GM21528 (cell line): ENCODE measurements around the gene OR8H2.
"Not testable (repeated sequence)": the region's sequence is repeated elsewhere in the genome, so short reads cannot be mapped to it uniquely, and the experiment has no call there.

Experiments used
- ATAC-seq: cut with Tn5 transposase; IDR thresholded peaks from one replicate; pipeline ENCODE4 v1.9.1; 2021; ENCODE audit warnings: mild to moderate bottlenecking, moderate library complexity; ENCODE audit not compliant: unreplicated experiment, low FRiP score

OR8H2 gene, protein sequence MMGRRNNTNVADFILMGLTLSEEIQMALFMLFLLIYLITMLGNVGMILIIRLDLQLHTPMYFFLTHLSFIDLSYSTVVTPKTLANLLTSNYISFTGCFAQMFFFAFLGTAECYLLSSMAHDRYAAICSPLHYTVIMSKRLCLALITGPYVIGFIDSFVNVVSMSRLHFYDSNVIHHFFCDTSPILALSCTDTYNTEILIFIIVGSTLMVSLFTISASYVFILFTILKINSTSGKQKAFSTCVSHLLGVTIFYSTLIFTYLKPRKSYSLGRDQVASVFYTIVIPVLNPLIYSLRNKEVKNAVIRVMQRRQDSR

DNA sequence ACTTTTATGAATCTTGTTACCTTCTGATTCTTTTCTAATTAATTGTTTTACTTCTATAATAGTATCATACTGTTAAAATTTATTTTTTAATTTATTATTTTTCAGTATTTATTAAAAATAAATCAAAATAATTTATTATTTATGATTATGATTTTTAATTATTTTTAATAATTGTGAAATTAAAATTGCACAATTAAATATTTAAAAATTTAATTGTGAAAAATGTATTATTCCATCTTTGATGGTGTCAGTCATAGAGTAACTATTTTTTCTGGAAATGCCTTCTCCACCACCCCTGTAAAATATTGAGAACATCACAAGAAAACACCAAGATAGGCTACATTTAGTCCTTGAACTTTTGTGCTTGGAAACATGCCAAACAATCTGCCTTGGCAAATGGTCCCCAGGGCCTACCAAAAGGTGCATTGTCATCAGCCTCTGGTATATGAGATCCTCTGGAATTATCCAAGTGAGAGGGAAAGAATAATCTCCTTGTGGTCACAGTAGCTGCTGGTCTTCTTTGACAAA lies at the start of gene OR8H2:
Gene OR8H2 (plus strand): TSS at position 478 of the 528 bp plus-strand sequence. CDS start 1,356 bp downstream, outside the sequence.
- ATAC-seq: no peak

DNA sequence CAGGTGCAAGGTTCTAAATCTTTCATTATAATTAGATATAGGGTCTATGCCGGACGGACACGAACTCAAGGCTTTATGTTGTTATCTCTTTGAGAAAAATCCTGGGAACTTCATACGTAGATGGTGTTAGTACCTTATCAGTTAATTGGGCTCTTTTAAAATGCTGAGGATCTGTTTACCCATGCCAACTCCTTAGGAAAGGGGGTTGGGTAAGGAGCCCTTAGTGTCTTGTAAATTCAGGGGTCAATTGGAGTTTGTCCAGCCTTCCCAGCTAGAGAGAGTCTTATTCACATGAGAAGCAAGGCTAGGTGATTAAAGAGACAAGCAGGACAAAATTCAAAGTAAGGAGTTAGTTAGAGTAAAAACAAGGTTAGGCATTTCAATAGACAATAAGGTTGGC lies 47.1 kb upstream of the OR8H2 start:
- ATAC-seq: not testable (repeated sequence)

DNA sequence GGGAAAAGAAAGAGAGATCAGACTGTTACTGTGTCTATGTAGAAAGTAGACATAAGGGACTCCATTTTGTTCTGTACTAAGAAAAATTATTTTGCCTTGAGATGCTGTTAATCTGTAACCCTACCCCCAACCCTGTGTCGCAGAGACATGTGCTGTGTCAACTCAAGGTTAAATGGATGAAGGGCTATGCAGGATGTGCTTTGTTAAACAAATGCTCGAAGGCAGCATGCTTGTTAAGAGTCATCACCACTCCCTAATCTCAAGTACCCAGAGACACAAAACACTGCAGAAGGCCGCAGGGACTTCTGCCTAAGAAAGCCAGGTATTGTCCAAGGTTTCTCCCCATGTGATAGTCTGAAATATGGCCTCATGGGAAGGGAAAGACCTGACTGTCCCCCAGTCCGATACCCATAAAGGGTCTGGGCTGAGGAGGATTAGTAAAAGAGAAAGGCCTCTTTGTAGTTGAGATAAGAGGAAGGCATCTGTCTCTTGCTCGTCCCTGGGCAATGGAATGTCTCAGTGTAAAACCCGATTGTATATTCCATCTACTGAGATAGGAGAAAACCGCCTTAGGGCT lies 45.7 kb upstream of the OR8H2 start:
- ATAC-seq: not testable (repeated sequence)

DNA sequence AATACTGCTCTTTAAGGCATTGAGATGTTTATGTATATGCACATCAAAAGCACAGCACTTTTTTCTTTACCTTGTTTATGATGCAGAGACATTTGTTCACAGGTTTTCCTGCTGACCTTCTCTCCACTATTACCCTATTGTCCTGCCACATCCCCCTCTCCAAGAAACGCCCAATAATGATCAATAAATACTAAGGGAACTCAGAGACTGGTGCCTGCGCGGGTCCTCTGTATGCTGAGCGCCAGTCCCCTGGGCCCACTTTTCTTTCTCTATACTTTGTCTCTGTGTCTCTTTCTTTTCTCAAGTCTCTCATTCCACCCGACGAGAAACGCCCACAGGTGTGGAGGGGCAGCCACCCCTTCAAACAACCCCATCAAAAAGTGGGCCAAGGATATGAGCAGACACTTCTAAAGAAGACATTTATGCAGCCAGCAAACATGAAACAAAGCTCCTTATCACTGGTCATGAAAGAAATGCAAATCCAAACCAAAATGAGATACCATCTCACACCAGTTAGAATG lies 45.2 kb upstream of the OR8H2 start:
- ATAC-seq: not testable (repeated sequence)

DNA sequence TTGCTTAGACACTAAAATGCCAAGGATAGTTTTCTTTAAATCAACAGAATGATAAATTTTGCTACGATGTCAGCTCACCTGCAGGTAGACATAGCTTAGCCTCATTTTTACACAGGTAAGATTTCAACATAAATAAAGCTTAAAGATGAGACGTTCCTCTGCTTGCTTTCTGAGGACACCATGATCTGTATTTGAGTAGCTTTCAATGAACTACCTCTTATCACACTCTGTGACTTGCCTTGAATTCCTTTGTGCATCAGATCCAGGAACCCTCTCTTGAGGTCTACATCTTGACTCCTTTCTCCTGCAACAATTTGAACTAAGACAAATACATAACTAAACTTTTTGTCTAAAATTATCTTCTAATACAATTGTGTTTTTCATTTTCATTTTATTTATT lies 36.5 kb upstream of the OR8H2 start:
- no peak for ATAC-seq

DNA sequence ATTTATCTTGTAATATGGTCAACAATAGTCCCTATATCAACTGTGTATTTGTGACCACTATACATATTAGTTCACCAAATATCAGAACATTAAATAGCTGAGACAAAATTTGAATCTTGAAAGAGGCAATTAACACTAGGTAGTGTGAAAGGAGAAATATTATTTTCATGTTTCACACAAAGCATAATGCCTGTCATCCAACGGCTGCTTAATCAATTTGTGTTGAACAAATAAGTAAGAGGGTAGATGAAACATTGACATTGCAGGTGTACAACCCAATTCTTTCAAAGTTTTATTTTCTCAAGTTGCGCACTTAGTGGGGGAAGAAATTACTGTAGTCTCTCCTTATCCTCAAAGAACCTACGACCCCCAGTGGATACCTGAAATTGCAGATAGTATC lies 13.8 kb upstream of the OR8H2 start:
- no peak for ATAC-seq

DNA sequence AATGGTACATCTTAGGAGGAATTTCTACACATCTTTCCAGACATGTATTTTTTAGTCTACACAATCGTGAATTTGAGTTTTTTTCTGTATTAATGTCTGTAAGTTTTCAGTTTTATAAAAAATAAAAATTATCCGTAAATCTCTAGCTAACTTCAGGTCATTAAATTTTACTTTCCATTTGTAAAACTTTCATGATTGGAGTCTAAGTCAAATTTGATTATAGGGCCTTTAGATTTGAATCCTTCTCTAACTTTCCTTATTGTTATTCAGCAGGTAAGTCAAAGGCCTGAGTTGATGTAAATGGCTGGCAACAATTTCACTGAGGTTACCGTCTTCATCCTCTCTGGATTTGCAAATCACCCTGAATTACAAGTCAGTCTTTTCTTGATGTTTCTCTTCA lies 10.5 kb upstream of the OR8H2 start, which contains the start of gene OR8I2:
Gene OR8I2 (plus strand): TSS at position 301 of the 400 bp plus-strand sequence. CDS start 0 bp downstream, at position 301.
- no peak for ATAC-seq

DNA sequence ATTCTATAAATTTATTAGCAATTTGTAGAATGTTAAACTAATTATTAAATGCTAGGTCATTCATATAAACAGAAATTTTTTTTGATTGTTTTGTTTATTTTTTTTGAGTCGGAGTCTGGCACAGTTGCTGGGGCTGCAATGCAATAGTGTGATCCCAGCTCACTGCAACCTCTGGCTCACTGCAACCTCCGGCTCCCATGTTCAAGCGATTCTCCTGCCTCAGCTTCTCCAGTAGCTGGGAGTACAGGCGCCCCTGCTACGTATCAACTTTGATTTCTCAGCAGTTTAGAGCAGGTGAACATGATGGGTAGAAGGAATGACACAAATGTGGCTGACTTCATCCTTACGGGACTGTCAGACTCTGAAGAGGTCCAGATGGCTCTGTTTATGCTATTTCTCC lies 18.6 kb downstream of the OR8H2 start, which contains the start of gene OR8H3:
Gene OR8H3 (plus strand): TSS at position 301 of the 400 bp plus-strand sequence. CDS start 0 bp downstream, at position 301.
- ATAC-seq: no peak

DNA sequence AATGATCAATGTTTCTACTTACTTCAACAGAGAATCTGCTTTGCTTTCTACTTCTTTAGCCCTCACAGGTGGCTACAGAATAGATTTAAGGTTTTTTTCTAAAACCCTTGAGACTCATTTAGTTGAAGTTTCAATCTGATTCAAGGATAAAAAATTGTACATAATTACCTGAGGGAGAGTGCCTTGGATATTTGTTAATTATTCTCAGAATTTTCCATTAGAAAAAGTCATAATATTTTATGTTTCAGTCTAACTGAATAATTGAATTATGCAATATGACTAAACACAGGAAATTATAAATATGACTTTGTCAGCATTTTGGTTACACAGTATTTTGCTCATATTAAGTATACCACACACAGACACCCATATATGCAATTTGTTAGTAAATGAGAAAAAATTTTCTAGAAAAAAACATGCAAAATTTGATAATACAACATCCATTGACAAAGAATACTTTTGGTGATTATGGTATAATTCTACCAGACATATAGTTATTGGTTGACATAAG lies 36.7 kb downstream of the OR8H2 start, which contains the start of gene OR8J3:
Gene OR8J3 (minus strand): TSS at position 51 of the 511 bp plus-strand sequence. CDS start 2,483 bp downstream, outside the sequence.
- ATAC-seq: no peak

DNA sequence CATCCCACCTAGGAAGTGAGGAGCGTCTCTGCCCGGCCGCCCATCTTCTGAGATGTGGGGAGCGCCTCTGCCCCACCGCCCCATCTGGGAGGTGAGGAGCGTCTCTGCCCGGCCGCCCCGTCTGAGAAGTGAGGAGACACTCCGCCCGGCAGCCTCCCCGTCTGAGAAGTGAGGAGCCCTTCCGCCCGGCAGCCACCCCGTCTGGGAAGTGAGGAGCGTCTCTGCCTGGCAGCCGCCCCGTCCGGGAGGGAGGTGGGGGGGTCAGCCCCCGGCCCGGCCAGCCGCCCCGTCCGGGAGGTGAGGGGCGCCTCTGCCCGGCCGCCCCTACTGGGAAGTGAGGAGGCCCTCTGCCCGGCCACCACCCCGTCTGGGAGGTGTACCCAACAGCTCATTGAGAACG lies 40.2 kb downstream of the OR8H2 start:
- ATAC-seq: not testable (repeated sequence)

DNA sequence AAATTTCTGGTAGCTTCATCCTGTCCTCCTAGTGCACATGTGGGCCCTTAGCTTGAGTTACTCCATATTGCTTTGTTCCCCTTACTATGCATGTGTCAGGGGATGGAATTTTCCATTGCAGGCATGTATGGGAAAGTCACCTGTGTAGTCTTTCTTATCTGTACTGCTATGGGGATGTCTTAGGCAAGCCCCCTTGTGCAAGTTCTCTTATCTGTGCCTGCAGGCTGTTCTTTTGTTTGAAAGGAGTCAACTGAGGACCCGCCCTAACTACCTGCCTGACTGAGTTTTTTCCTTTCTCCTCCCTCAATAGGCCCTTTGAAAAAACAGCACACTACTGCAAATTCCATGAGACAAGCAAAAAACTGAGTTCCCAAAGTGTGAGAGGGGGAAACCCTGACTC lies 47.9 kb downstream of the OR8H2 start:
- no peak for ATAC-seq

DNA sequence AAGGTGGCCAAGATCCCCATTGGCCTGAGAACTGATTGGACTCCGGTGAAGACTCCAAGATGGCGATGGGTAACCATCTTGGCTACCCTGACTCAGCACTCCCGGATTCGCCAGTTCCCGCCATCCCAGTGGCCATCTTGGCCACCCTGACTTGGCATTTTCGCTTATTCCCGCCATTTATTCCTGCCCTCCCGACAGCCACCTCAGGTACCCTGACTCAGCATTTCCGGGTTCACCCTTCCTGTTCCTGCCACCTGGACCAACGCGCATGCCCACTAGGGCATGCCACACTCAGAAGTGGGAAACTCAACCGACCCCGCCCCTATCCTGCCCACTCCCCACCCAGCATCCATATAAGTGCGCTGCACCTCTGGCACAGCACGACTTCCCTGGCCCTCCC lies 48.8 kb downstream of the OR8H2 start:
- ATAC-seq: no peak
